GM12891 (cell line): ENCODE results near the gene DISP1.

Source experiments
- DNase-seq: peaks from one replicate; pipeline ENCODE4 v3.0.0; 2011; ENCODE audit warnings: low spot score; ENCODE audit not compliant: insufficient read length
- FAIRE-seq: peaks from 2 replicates; lab custom pipeline; 2011; peaks lifted over from hg19 to GRCh38; lab: Jason Lieb, UNC
- PAX5 ChIP-seq: IDR thresholded peaks from 2 replicates; pipeline ENCODE4 v1.6.1; 2011; ENCODE audit warnings: low read length, moderate library complexity, mild to moderate bottlenecking; ENCODE audit not compliant: insufficient read depth, severe bottlenecking
- POLR2A ChIP-seq: IDR thresholded peaks from 2 replicates; pipeline ENCODE4 v1.6.1; 2011; ENCODE audit warnings: low read depth, low read length, control low read depth
- POLR2AphosphoS5 ChIP-seq: IDR thresholded peaks from 2 replicates; pipeline ENCODE4 v1.6.1; 2011; ENCODE audit warnings: low read depth, low read length, control low read depth
- POU2F2 ChIP-seq: IDR thresholded peaks from 2 replicates; pipeline ENCODE4 v1.6.1; 2011; ENCODE audit warnings: low read depth, mild to moderate bottlenecking, control low read depth, low read length, moderate library complexity
- SPI1 ChIP-seq: IDR thresholded peaks from 2 replicates; pipeline ENCODE4 v1.6.1; 2011; ENCODE audit warnings: low read depth, low read length, control low read depth
- TAF1 ChIP-seq: IDR thresholded peaks from 2 replicates; pipeline ENCODE4 v1.6.1; 2011; ENCODE audit warnings: low read depth, low read length, control low read depth

The DISP1 gene

GRCh38 chr1:222792744-222793143 lies 22.1 kb upstream of the DISP1 start:
- no peak for TF ChIP-seq POLR2AphosphoS5
- TF ChIP-seq SPI1 = no peak
- no peak for TF ChIP-seq POU2F2
- TF ChIP-seq PAX5 = no peak
- no peak for TF ChIP-seq TAF1
- no peak for TF ChIP-seq POLR2A
- FAIRE-seq (no peak), DNase-seq (no peak)

DNA sequence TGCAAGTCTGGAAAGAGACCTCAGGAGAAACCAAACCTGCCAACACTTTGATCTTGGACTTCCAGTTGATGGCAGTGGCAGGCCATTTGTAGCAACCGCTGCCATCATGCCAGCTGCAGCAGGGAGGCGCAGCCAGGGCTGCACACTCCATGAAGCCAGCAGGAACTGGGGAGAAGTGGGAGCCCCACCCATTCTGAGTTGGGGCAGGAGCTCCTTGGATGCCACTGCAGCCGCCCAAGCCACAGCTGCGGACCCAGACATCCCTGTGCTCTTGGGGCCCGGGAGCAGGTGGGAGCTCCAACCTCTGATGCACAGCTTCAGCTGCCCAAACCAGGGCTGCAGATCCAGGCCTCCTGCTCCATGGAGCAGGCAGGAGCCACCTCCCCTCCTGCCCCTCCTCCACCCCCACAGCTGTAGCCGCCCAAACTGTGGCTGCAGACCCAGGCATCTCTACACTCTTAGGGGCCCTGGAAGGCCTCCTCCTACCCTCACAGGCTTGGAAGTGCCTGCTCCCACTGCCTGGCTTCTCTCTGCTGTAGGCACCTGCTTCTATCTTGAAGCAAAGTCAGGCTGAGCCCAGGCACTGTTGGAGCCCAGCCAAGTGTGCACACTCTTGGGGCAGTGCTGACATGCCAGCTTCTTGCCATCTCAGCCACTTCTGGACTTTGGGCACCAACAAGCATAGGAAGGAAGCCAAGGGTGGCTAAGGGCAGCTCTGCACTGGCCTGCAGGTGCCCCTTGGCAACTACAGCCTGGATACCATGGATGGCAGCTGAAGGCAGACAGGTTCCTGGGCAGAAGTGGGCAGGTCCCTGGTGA lies 20.0 kb upstream of the DISP1 start:
- FAIRE-seq = no peak
- no peak for TF ChIP-seq SPI1
- no peak for TF ChIP-seq TAF1
- TF ChIP-seq POLR2AphosphoS5 = no peak
- no peak for TF ChIP-seq POLR2A
- TF ChIP-seq POU2F2 = no peak
- TF ChIP-seq PAX5 = no peak

GRCh38 chr1:222798116-222798515 lies 16.7 kb upstream of the DISP1 start:
- no peak for FAIRE-seq
- TF ChIP-seq TAF1 = no peak
- TF ChIP-seq POLR2AphosphoS5 = no peak
- no peak for TF ChIP-seq PAX5
- no peak for TF ChIP-seq SPI1
- TF ChIP-seq POLR2A = no peak
- no peak for DNase-seq

More for the DNA sequence above, 20.0 kb upstream of the DISP1 start:
- DNase-seq = no peak

DNA sequence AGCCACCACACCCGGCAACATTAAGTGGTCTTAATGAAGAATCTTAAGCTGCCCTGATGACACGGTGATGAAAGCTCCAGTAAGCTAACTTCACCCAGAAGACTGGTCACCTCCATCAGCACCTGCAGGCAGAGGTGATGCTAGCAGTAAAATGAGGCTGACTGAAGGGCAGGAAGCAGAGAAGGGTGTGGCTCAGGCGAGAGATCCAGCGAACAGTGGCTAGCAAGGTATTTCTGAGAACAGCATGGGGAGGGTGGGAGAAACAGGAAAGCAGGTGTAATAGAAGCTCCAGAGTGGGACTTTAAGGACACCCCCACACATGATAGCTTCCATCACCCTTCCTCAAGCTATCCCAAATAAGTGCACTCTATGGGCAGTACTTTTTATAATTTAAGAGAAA lies 15.9 kb upstream of the DISP1 start:
- DNase-seq (no peak), FAIRE-seq (no peak)
- TF ChIP-seq TAF1 = no peak
- TF ChIP-seq PAX5 = no peak
- no peak for TF ChIP-seq POLR2AphosphoS5
- TF ChIP-seq POLR2A = no peak
- no peak for TF ChIP-seq POU2F2
- no peak for TF ChIP-seq SPI1

DNA sequence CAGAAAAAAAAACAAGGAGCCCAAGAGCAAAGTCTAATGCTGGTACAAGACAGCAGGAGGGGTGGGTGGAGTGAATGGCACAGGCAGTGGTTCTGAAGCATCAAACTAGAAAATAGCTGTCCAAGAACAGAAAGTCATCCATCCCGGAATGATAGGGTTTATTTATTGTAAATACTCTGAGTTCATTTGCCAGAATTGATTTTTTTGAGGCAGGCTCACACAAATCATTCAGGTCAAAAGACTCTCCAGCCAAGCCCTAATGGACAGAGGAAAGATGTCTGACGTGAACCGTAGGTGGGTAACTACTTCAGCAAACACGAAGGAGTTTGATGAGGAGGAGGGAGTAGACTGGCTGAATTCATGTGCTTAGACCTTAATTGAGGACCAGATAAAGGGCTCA lies 13.8 kb upstream of the DISP1 start:
- FAIRE-seq = no peak
- no peak for DNase-seq
- TF ChIP-seq POU2F2 (no peak), TAF1 (no peak), SPI1 (no peak), POLR2A (no peak)

DNA sequence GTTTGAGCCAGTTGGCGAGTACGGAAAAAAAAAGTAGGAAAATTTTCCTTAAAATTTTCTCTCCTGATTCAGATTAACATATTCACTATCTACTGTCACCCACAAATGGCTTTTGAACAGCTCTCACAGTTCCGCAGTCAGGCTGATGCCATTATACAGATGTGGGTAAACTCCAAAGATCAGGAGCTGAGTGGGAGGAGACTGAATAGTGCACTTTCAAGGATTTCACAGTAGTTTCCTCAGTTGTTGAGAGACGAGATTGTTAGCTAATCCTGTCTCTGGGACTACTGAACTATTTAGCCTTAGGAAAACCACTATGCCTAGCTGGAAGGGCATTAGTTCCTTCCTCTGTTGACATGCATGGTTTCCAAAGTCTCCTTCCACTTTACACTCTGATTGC lies 3.2 kb upstream of the DISP1 start:
- TF ChIP-seq POLR2AphosphoS5 (no peak), PAX5 (no peak), TAF1 (no peak), SPI1 (no peak), POLR2A (no peak), POU2F2 (no peak)
- DNase-seq (no peak), FAIRE-seq (no peak)

GRCh38 chr1:222813866-222814535 lies 838 bp upstream of the DISP1 start:
- DNase-seq (no peak), FAIRE-seq (peak; percentile 16)
- no peak for TF ChIP-seq POU2F2
- TF ChIP-seq TAF1 = no peak
- TF ChIP-seq POLR2AphosphoS5 = no peak
- TF ChIP-seq POLR2A = no peak
- no peak for TF ChIP-seq SPI1
- TF ChIP-seq PAX5 = no peak

DNA sequence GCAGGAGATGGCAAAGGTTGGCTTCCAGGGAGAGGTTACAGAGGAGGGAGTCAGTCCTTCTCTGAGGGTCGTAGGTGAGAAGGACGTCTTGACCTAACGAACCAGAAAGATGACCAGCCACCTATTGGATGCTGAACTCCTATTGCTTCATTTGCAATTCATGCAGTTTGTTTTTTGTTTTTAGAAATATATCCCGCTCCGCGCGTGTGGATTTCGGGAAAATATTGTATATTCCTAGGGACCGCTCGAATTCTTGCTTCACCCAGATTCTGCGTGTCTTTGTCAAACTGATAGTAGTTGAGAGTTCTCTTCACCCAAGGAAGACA lies 564 bp downstream of the DISP1 start:
- FAIRE-seq (peak; percentile 71), DNase-seq (no peak)
- TF ChIP-seq POLR2A (no peak), POLR2AphosphoS5 (no peak), SPI1 (no peak), POU2F2 (no peak), PAX5 (no peak), TAF1 (no peak)

DNA sequence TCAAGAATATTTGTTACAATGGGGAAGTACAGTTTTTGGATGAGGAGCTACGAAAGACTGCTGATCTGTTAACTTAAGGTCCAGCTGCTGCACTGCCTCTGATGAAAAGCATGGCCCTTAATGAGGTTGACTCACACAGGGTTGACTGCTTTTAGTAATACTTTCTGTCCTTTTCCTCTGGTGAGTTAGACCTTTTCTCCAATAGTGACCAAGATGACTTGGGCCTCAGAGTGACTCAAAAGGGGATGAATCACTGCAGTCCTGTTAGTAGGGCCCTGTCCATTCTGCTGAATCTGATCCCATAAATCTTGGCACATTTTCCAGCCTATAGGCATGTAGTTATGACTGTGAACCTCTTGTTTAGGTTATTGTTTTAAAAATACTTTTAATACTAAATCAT lies 2.7 kb downstream of the DISP1 start:
- TF ChIP-seq POU2F2 (no peak), POLR2A (no peak), POLR2AphosphoS5 (no peak), PAX5 (no peak), SPI1 (no peak), TAF1 (no peak)
- FAIRE-seq (no peak), DNase-seq (no peak)
